Fibroblast of lung (primary cell): ENCODE measurements around the gene KLC4. TPM values are rescaled to one million over a fixed set of nuclear protein-coding genes. Genes with fewer than 3 reads are reported as not detected.

Experiments used
- DNase-seq, 2 donors: peaks; one replicate each; pipeline versions ENCODE4 v3.0.0 to v3.0.0-alpha.2; 2010; ENCODE audit warnings: low read depth in 2 of 2
- H2AFZ ChIP-seq: 2 replicates; pipeline ENCODE4 v1.5.1; 2012; ENCODE audit warnings: low read length, control low read depth, inconsistent platforms
- H3K27ac ChIP-seq: 2 replicates; pipeline ENCODE4 v1.5.1; 2011; ENCODE audit warnings: low read length, control low read depth; ENCODE audit not compliant: insufficient read depth
- H3K27me3 ChIP-seq: 2 replicates; pipeline ENCODE4 v1.5.1; 2011; ENCODE audit warnings: mild to moderate bottlenecking, low read length; ENCODE audit not compliant: control insufficient read depth, insufficient read depth
- H3K36me3 ChIP-seq: 2 replicates; pipeline ENCODE4 v1.5.1; 2011; ENCODE audit warnings: low read length; ENCODE audit not compliant: control insufficient read depth, insufficient read depth
- H3K4me1 ChIP-seq: 2 replicates; pipeline ENCODE4 v1.5.1; 2011; ENCODE audit warnings: low read length; ENCODE audit not compliant: control insufficient read depth, insufficient read depth; ENCODE audit errors: extremely low read depth
- H3K4me2 ChIP-seq: 2 replicates; pipeline ENCODE4 v1.5.1; 2011; ENCODE audit warnings: low read length, control low read depth; ENCODE audit not compliant: insufficient read depth; ENCODE audit errors: extremely low read depth
- H3K4me3 ChIP-seq, 4 experiments: fragments of 200-600 bp in 1 of 4; sonication (generic) in 1 of 4; replicated peaks in 1 of 4; 2 replicates each; pipeline ENCODE4 v1.5.1; 2011 to 2016; ENCODE audit warnings: low read length in 4 of 4, low read depth in 3 of 4, mild to moderate bottlenecking in 3 of 4, control low read depth in 2 of 4, inconsistent platforms in 1 of 4, mixed read lengths in 1 of 4; ENCODE audit not compliant: insufficient read depth in 1 of 4; ENCODE audit errors: control extremely low read depth in 1 of 4
- H3K79me2 ChIP-seq: 2 replicates; pipeline ENCODE4 v1.5.1; 2012; ENCODE audit warnings: mild to moderate bottlenecking, low read length, inconsistent platforms; ENCODE audit not compliant: control insufficient read depth, insufficient read depth
- H3K9ac ChIP-seq: 2 replicates; pipeline ENCODE4 v1.5.1; 2011; ENCODE audit warnings: mild to moderate bottlenecking, low read length, control low read depth; ENCODE audit not compliant: insufficient read depth
- H3K9me3 ChIP-seq: 2 replicates; pipeline ENCODE4 v1.5.1; 2012; ENCODE audit warnings: low read depth, low read length; ENCODE audit not compliant: control insufficient read depth, insufficient read depth
- H4K20me1 ChIP-seq: 2 replicates; pipeline ENCODE4 v1.5.1; 2011; ENCODE audit warnings: low read length; ENCODE audit not compliant: control insufficient read depth, insufficient read depth; ENCODE audit errors: extremely low read depth
- EZH2 ChIP-seq: IDR thresholded peaks from 2 replicates; pipeline ENCODE4 v1.5.1; 2012; ENCODE audit warnings: low read length, control low read depth, mild to moderate bottlenecking; ENCODE audit errors: missing control alignments
- polyA plus RNA-seq, 2 donors: library from polyadenylated mRNA; depleted of rRNA in 1 of 2; stranded (reverse) in 1 of 2; unstranded in 1 of 2; fragments of >200 nt; gene quantifications; 2 replicates each; pipeline ENCODE4 v1.2.1, GENCODE V29; 2011 to 2012; ENCODE audit warnings: missing spikeins in 1 of 2
- total RNA-seq: library from RNA; depleted of rRNA; stranded (reverse); fragments of >200 nt; gene quantifications from 2 replicates; pipeline ENCODE4 v1.2.1, GENCODE V29; 2014
- TF ChIP-seq, protein P1 (sequence below), 2 donors: IDR thresholded peaks in 1 of 2; conservative IDR thresholded peaks in 1 of 2; 1 replicate in 1 of 2; 2 replicates in 1 of 2; pipeline ENCODE4 v1.5.1; 2011 to 2012; ENCODE audit warnings: low read length in 2 of 2, control low read depth in 1 of 2, inconsistent platforms in 1 of 2, low read depth in 1 of 2, mild to moderate bottlenecking in 1 of 2

Gene KLC4
- total and polyA plus RNA-seq, 2 donors (not counting 1 experiment from before 2014, with no cell fraction given): 7.2 to 22.5 TPM

DNA sequence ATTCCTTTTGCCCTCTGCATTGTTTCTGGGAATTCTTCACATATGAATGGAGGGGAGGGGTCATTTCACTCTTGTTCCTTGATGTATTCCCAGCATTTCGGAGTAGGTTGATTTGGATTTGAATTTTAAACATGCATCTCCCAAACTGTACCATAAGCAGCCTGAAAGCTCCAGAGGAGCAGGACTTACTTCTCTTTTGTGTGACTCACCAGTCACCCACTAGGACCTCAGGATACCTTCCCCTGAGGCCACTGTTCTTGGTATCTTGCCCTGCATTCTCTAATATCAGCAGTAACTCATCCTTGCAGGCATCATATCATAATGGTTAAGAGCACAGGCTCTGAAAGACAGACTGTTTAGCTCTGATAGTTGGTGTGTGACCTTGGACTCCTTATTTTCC, 900 bp upstream of the KLC4 start:
- Histone ChIP-seq H2AFZ (no peak overlapping the region), H3K4me3 (peak overlapping the region; percentile 59 to 99 (median 88)), H3K27me3 (no peaks in the 10 kb centered on the region), H3K4me2 (peak overlapping the region; percentile 46), H3K4me1 (peaks cover 13% of the 10 kb centered on the region), H3K36me3 (peaks cover 6% of the 10 kb centered on the region), H3K27ac (peak overlapping the region; percentile 69), H4K20me1 (no peaks in the 10 kb centered on the region), H3K9ac (no peak overlapping the region), H3K79me2 (peaks cover 14% of the 10 kb centered on the region), H3K9me3 (no peaks in the 10 kb centered on the region)
- no peak for TF ChIP-seq EZH2
- no peak for DNase-seq

GRCh38 chr6:43060034-43060754, 763 bp downstream of the KLC4 start:
- Histone ChIP-seq H3K36me3 (peaks cover 5% of the 10 kb centered on the region), H3K79me2 (peaks cover 14% of the 10 kb centered on the region), H3K4me3 (peak overlapping the region; percentile 61 to 99 (median 76)), H3K27me3 (no peaks in the 10 kb centered on the region), H3K4me1 (peaks cover 10% of the 10 kb centered on the region), H2AFZ (peak overlapping the region; percentile 92), H4K20me1 (no peaks in the 10 kb centered on the region), H3K9ac (peak overlapping the region; percentile 69), H3K9me3 (no peaks in the 10 kb centered on the region), H3K27ac (peak overlapping the region; percentile 73), H3K4me2 (peak overlapping the region; percentile 95)
- no peak for TF ChIP-seq EZH2
- TF ChIP-seq, protein P1, sequence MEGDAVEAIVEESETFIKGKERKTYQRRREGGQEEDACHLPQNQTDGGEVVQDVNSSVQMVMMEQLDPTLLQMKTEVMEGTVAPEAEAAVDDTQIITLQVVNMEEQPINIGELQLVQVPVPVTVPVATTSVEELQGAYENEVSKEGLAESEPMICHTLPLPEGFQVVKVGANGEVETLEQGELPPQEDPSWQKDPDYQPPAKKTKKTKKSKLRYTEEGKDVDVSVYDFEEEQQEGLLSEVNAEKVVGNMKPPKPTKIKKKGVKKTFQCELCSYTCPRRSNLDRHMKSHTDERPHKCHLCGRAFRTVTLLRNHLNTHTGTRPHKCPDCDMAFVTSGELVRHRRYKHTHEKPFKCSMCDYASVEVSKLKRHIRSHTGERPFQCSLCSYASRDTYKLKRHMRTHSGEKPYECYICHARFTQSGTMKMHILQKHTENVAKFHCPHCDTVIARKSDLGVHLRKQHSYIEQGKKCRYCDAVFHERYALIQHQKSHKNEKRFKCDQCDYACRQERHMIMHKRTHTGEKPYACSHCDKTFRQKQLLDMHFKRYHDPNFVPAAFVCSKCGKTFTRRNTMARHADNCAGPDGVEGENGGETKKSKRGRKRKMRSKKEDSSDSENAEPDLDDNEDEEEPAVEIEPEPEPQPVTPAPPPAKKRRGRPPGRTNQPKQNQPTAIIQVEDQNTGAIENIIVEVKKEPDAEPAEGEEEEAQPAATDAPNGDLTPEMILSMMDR (conservative IDR thresholded peaks at IDR 0.05 in 1 of 2, IDR thresholded peaks at IDR 0.05 in 1 of 2; ENCODE audit: low read depth in 1 of 2, low read length in 2 of 2): no peak
- peak; percentile 3 to 16 for DNase-seq

- H3K4me2 ChIP-seq: peak overlapping the region; percentile 61
- no peak for DNase-seq
- no peak overlapping the region for H2AFZ ChIP-seq
- H3K27me3 ChIP-seq: no peaks in the 10 kb centered on the region
- no peaks in the 10 kb centered on the region for H3K9me3 ChIP-seq
- H3K36me3 ChIP-seq: peaks cover 2% of the 10 kb centered on the region
- H3K27ac ChIP-seq: no peak overlapping the region
- peaks cover 14% of the 10 kb centered on the region for H3K79me2 ChIP-seq
- no peak overlapping the region for H3K9ac ChIP-seq
- H3K4me3 ChIP-seq: peak overlapping the region in 1 of 4 experiments; percentile 91
- H3K4me1 ChIP-seq: peaks cover 10% of the 10 kb centered on the region
- H4K20me1 ChIP-seq: no peaks in the 10 kb centered on the region
- TF ChIP-seq, protein P1 (conservative IDR thresholded peaks at IDR 0.05 in 1 of 2, IDR thresholded peaks at IDR 0.05 in 1 of 2; ENCODE audit: low read depth in 1 of 2, low read length in 2 of 2): no peak
Observed at GRCh38 chr6:43060755-43061633, 1.6 kb downstream of the KLC4 start.
